Neural cell (in vitro differentiated cells): ENCODE measurements around the gene LTB4R2. TPM values are rescaled to one million over a fixed set of nuclear protein-coding genes. Genes with fewer than 3 reads are reported as not detected.

Source experiments
- H2AFZ ChIP-seq: fragments of 200-600, 300-800 bp; sonication (generic), shearing (Covaris generic); 2 replicates; pipeline ENCODE4 v1.6.0; 2014; ENCODE audit warnings: low read depth, mild to moderate bottlenecking, antibody characterized with exemption, low read length, moderate library complexity
- H3F3A ChIP-seq: fragments of 200-600 bp; shearing (Covaris generic); 2 replicates; pipeline ENCODE4 v1.6.1; 2016; ENCODE audit warnings: mild to moderate bottlenecking, moderate library complexity, mixed read lengths, antibody characterized with exemption, low read length; ENCODE audit not compliant: insufficient read depth, poor library complexity, severe bottlenecking
- H3K27ac ChIP-seq: fragments of 200-600, 300-800 bp; sonication (generic), shearing (Covaris generic); 2 replicates; pipeline ENCODE4 v1.5.1; 2014; ENCODE audit warnings: mild to moderate bottlenecking, low read length, moderate library complexity
- H3K27me3 ChIP-seq: fragments of 300-800, 200-600 bp; sonication (generic), shearing (Covaris generic); 2 replicates; pipeline ENCODE4 v1.6.0; 2014; ENCODE audit warnings: mild to moderate bottlenecking, low read depth, low read length, moderate library complexity; ENCODE audit not compliant: insufficient read depth
- H3K36me3 ChIP-seq: fragments of 300-800, 200-600 bp; sonication (generic), shearing (Covaris generic); 2 replicates; pipeline ENCODE4 v1.5.1; 2014; ENCODE audit warnings: mild to moderate bottlenecking, antibody characterized with exemption, low read length, moderate library complexity; ENCODE audit not compliant: insufficient read depth
- H3K4me2 ChIP-seq: fragments of 300-800, 200-600 bp; sonication (generic), shearing (Covaris generic); 2 replicates; pipeline ENCODE4 v1.6.0; 2014; ENCODE audit warnings: mild to moderate bottlenecking, low read length
- H3K4me3 ChIP-seq: fragments of 300-800, 200-600 bp; sonication (generic), shearing (Covaris generic); 2 replicates; pipeline ENCODE4 v1.5.1; 2014; ENCODE audit warnings: mild to moderate bottlenecking, low read length, moderate library complexity
- H3K79me2 ChIP-seq: fragments of 200-600 bp; shearing (Covaris generic); replicated peaks from 2 replicates; pipeline ENCODE4 v1.6.0; 2014; ENCODE audit warnings: mild to moderate bottlenecking, low read length, moderate library complexity; ENCODE audit not compliant: insufficient read depth
- H3K9ac ChIP-seq: fragments of 300-800, 200-600 bp; sonication (generic), shearing (Covaris generic); 2 replicates; pipeline ENCODE4 v1.6.1; 2016; ENCODE audit warnings: mild to moderate bottlenecking, low read length, mixed read lengths
- H3K9me2 ChIP-seq: fragments of 200-600 bp; shearing (Covaris generic); 2 replicates; pipeline ENCODE4 v1.6.1; 2016; ENCODE audit warnings: mild to moderate bottlenecking, low read length, mixed read lengths; ENCODE audit not compliant: insufficient read depth
- H3K9me3 ChIP-seq: fragments of 200-600, 300-800 bp; sonication (generic), shearing (Covaris generic); 2 replicates; pipeline ENCODE4 v1.6.1; 2016; ENCODE audit warnings: mild to moderate bottlenecking, mixed run types, low read length, moderate library complexity, mixed read lengths
- H4K20me1 ChIP-seq: fragments of 200-600 bp; shearing (Covaris generic); 2 replicates; pipeline ENCODE4 v1.6.1; 2016; ENCODE audit warnings: mild to moderate bottlenecking, mixed run types; ENCODE audit not compliant: insufficient read depth
- CTCF ChIP-seq: fragments of 450-650 bp; IDR thresholded peaks from 2 replicates; pipeline ENCODE4 v1.5.1; 2014; ENCODE audit warnings: antibody characterized with exemption, mild to moderate bottlenecking, moderate library complexity; ENCODE audit not compliant: poor library complexity, severe bottlenecking
- EP300 ChIP-seq: fragments of 450-650 bp; conservative IDR thresholded peaks from 2 replicates; pipeline ENCODE4 v1.6.1; 2014; ENCODE audit warnings: antibody characterized with exemption, mild to moderate bottlenecking, moderate library complexity; ENCODE audit not compliant: poor library complexity, severe bottlenecking
- EZH2 ChIP-seq: fragments of 200-600, 300-800 bp; shearing (Covaris generic), sonication (generic); IDR thresholded peaks from 2 replicates; pipeline ENCODE4 v1.6.1; 2014; ENCODE audit warnings: antibody characterized with exemption, low read length, borderline replicate concordance, mild to moderate bottlenecking; ENCODE audit not compliant: insufficient read depth, poor library complexity, severe bottlenecking
- MXI1 ChIP-seq: fragments of 450-650 bp; conservative IDR thresholded peaks from 2 replicates; pipeline ENCODE4 v1.6.1; 2014; ENCODE audit warnings: antibody characterized with exemption, mild to moderate bottlenecking; ENCODE audit not compliant: poor library complexity, severe bottlenecking
- POLR2AphosphoS5 ChIP-seq: IDR thresholded peaks from 2 replicates; pipeline ENCODE4 v1.6.1; 2012
- RAD21 ChIP-seq: fragments of 450-650 bp; conservative IDR thresholded peaks from 2 replicates; pipeline ENCODE4 v1.6.1; 2014; ENCODE audit warnings: antibody characterized with exemption, mild to moderate bottlenecking, moderate library complexity
- REST ChIP-seq: IDR thresholded peaks from 2 replicates; pipeline ENCODE4 v1.6.1; 2012; ENCODE audit warnings: borderline replicate concordance
- SMC3 ChIP-seq: fragments of 450-650 bp; conservative IDR thresholded peaks from 2 replicates; pipeline ENCODE4 v1.6.1; 2014; ENCODE audit warnings: antibody characterized with exemption, mild to moderate bottlenecking, moderate library complexity; ENCODE audit not compliant: poor library complexity
- TAF1 ChIP-seq: IDR thresholded peaks from 2 replicates; pipeline ENCODE4 v1.6.1; 2012; ENCODE audit warnings: low read depth
- polyA plus RNA-seq: library from polyadenylated mRNA; depleted of rRNA; stranded (reverse); fragments of >200 nt; gene quantifications from 2 replicates; pipeline ENCODE4 v1.2.3, GENCODE V29; 2014

Gene LTB4R2
- polyA plus RNA-seq, 1 donor from 2014 or later: 5.0 TPM

- no peak overlapping the region for H3K4me2 ChIP-seq
- TF ChIP-seq MXI1 (no peak), REST (no peak), CTCF (no peak), POLR2AphosphoS5 (no peak), SMC3 (no peak), TAF1 (no peak), RAD21 (no peak), EP300 (no peak), EZH2 (no peak)
- no peak overlapping the region for H2AFZ ChIP-seq
- H3K27ac ChIP-seq: no peak overlapping the region
- H3K36me3 ChIP-seq: no peaks in the 10 kb centered on the region
- H3K9me3 ChIP-seq: no peaks in the 10 kb centered on the region
- no peak overlapping the region for H3K4me3 ChIP-seq
- H3K27me3 ChIP-seq: peaks cover 8% of the 10 kb centered on the region
- H4K20me1 ChIP-seq: no peaks in the 10 kb centered on the region
- no peak overlapping the region for H3K9ac ChIP-seq
- H3F3A ChIP-seq: no peaks in the 10 kb centered on the region
- H3K79me2 ChIP-seq: no peaks in the 10 kb centered on the region
- no peaks in the 10 kb centered on the region for H3K9me2 ChIP-seq
Observed at GRCh38 chr14:24315243-24315806, 5.4 kb downstream of the LTB4R2 start.

GRCh38 chr14:24315807-24316596 is 6.1 kb downstream of the LTB4R2 start:
- Histone ChIP-seq H3K4me2 (no peak overlapping the region), H3K9me2 (no peaks in the 10 kb centered on the region), H3K27me3 (peaks cover 8% of the 10 kb centered on the region), H3F3A (no peaks in the 10 kb centered on the region), H2AFZ (no peak overlapping the region), H3K4me3 (no peak overlapping the region), H4K20me1 (no peaks in the 10 kb centered on the region), H3K9me3 (no peaks in the 10 kb centered on the region), H3K36me3 (no peaks in the 10 kb centered on the region), H3K9ac (no peak overlapping the region), H3K27ac (no peak overlapping the region), H3K79me2 (no peaks in the 10 kb centered on the region)
- TF ChIP-seq REST (no peak), EP300 (no peak), CTCF (no peak), SMC3 (no peak), TAF1 (no peak), MXI1 (no peak), POLR2AphosphoS5 (no peak), RAD21 (no peak), EZH2 (no peak)
